ENCODE measurements around the gene RUNX2.

Gene RUNX2

DNA sequence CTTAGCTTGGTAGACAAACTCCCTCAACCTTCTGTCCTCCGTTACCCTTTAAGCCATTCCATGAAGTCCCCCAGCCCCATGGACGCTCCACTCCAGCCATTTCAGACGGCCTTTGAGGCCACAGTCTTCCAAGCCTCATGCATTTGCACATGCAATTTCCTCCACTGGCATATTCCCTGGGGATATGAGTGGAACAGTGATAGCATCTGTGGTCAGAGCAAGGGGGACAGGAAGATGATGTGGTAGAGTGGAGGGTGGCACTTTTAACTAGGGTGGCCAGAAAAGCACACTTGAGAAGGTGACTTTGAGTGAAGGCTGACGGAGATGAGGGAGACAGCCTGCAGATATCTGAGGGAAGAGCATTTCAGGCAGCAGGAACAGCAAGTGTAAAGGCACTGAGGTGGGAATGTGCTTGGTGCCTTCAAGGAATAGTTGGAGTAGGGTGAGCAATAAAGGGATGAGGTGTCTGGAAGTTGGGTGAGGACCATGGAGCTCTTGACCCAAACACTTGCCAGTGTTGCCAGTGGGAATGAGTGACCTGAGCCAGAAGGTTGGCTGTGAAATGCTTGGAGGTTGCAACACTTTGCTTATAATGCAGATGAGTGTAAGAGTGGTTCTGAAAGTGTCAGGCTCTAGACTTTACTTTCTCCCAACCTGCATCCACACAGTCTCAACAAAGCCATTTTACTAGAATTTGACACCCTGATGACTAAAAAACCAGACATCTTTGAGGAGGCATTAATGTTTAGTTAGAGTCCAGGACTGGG, 325.2 kb downstream of the RUNX2 start:
- TF ChIP-seq, protein P1, sequence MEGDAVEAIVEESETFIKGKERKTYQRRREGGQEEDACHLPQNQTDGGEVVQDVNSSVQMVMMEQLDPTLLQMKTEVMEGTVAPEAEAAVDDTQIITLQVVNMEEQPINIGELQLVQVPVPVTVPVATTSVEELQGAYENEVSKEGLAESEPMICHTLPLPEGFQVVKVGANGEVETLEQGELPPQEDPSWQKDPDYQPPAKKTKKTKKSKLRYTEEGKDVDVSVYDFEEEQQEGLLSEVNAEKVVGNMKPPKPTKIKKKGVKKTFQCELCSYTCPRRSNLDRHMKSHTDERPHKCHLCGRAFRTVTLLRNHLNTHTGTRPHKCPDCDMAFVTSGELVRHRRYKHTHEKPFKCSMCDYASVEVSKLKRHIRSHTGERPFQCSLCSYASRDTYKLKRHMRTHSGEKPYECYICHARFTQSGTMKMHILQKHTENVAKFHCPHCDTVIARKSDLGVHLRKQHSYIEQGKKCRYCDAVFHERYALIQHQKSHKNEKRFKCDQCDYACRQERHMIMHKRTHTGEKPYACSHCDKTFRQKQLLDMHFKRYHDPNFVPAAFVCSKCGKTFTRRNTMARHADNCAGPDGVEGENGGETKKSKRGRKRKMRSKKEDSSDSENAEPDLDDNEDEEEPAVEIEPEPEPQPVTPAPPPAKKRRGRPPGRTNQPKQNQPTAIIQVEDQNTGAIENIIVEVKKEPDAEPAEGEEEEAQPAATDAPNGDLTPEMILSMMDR (IDR thresholded peaks at IDR 0.05; ENCODE audit: extremely low read depth, missing control alignments) = no peak
- no peak for DNase-seq (ENCODE audit: low spot score)

DNA sequence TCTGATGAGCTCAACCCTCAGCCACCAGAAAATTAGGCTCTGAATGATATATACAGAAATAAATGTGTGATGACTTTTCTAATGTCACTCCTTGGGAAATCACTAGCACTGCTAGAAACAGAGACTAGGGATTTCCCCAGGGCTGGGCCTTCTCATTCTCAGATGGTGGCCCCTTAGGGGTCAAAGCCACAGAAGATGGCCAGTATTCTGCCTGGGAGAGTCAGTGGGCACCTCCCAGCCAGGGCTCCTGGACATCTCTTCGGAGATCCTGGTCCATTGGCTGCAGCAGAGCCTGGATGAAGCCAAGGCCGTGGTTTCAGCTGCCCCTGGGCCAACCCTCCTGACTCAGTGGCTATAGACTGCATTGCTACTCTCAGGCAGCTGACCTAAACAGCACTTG, 326.5 kb downstream of the RUNX2 start:
- DNase-seq (ENCODE audit: low spot score) = no peak
- TF ChIP-seq, protein P1 (IDR thresholded peaks at IDR 0.05; ENCODE audit: extremely low read depth, missing control alignments) = no peak

DNA sequence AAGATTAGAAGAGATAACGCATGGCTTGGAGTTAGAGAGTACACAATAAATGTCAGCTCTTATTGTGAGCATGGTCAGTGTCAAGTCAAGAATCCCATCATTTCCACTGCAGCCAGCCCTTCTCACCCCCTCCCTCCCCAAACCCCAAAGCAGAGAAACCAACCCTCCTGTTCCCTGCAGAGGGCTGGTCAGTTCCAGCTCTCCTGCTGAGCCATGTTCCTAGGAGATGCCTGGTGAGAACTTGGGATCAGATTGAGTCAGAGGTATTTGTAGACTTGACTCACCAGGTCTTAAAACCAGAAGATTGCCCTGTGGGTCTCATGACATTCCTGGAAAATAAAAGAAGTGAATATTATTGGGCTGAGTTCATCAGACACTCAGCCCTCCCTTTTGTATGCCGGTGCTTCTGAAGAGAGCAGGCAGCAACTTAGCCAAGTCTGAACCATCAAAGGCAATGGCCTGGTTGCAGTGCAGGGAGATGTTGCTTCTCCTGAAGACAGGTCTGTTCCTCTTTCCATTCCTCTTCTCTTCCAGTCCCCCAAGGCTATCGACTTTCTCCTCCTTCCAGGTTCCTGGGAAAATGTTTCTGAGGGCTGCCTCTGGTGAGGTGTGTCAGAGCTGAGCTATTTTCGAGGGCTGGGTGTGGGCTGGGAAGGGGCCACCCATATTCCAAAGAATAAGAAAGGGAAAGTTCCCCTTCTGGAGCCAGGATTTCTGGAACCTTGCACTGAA, 327.8 kb downstream of the RUNX2 start:
- TF ChIP-seq, protein P1 (IDR thresholded peaks at IDR 0.05; ENCODE audit: extremely low read depth, missing control alignments) = no peak
- no peak for DNase-seq (ENCODE audit: low spot score)

DNA sequence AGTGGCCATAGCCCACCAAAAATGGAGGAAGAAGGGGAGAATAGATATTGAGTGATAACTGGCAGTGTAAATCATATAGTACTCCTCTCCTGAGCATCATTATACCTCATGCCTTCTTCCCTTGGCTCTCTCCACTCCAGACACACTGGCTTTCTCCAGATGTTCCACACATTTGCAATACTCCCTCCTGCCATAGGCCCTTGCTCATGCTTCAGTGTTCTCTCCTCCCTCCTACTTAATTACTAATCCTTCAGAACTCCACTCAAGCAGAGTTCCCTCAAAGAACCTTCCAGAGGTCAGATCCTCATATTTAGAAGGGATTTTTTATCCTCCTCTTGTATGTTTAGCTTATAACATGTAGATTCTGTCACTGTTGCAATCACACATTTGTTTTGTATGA, 329.1 kb downstream of the RUNX2 start:
- no peak for DNase-seq (ENCODE audit: low spot score)
- TF ChIP-seq, protein P1 (IDR thresholded peaks at IDR 0.05; ENCODE audit: extremely low read depth, missing control alignments) = no peak

DNA sequence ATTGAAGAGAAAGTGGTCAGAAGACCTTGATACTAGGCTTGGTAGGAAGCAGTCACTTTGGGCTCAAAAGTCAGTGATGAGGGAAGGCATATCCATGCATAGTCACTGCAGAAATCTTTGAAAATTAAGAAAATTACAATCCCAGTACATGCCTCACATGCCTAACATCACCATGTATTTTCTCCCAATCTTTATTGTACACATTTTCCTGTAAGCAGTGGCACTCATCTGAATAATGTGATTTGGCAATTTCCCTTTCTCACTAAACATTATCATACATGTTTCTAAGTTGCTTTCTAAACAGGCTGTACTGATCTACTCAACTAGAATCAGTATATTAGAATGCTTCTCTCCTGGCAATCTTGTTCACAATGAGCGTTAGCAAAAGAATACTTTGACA, 330.3 kb downstream of the RUNX2 start:
- TF ChIP-seq, protein P1 (IDR thresholded peaks at IDR 0.05; ENCODE audit: extremely low read depth, missing control alignments) = no peak
- no peak for DNase-seq (ENCODE audit: low spot score)

DNA sequence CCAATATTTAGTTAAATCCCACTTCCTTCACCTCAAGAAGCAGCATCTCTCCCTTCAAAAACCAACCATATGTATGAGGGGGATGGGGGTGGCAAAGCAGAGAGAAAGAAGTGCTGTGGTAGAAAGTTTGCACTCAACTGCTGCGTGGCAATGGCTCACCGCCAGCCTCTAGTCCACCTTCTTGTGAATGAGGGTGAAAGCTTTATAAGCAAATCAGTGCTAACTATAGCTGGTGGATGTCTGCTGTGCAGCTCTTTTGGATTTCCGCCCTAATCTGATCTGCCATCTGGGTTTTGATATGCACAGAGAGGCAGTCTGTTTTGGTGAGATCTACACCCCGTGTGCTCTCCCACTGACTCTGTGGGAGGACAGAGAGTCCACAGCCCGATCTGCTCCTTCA, 330.8 kb downstream of the RUNX2 start:
- TF ChIP-seq, protein P1 (IDR thresholded peaks at IDR 0.05; ENCODE audit: extremely low read depth, missing control alignments) = no peak
- no peak for DNase-seq (ENCODE audit: low spot score)

DNA sequence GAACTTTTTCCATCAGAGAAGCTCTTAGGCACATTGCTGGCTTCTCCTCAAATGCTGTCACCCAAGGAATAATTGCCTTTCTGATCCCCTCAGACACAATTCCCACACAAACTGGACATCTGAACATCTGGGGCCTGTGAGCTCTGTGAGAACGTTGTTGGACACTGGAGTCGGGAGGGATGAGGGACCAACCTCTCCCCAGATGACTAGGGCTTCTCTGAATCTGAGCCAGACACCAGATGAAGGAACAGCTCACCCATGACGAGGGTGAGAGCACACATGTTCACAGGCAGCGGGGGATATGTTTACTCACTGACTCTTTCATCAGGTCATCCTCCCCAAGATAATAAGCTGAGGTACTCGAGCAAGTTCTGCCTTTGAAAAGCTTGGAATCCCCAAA, 333.5 kb downstream of the RUNX2 start:
- TF ChIP-seq, protein P1 (IDR thresholded peaks at IDR 0.05; ENCODE audit: extremely low read depth, missing control alignments) = no peak
- no peak for DNase-seq (ENCODE audit: low spot score)
